ENCODE measurements around the gene DGCR6L.
"Not testable (repeated sequence)": the region's sequence is repeated elsewhere in the genome, so short reads cannot be mapped to it uniquely, and the experiment has no call there.

The DGCR6L gene

DNA sequence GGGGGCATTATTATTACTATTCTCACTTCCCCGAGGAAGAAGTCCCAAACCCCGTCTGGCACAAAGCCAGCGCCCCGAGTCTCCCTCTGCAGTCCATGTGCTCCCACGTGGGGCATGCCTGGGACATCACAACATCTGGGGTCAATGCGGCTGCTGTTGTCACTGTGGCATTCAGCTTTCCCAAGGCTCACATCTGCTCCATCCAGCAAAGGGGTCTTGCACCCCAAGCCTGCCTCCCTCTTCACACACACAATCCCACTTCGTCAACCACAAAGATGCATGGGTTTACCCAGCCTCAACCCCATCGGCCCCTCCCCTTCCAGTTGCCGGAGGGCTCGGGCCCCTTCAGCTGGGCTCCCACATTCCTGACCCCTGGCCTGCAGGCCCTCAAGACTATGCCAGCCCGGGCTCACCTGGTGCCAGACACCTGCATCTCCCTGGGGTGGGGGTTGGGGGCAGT lies 28.2 kb downstream of the DGCR6L start:
- DNase-seq (ENCODE audit: low spot score): no peak

- DNase-seq (ENCODE audit: low spot score): no peak
Measured at GRCh38 chr22:20291249-20291586, 28.6 kb downstream of the DGCR6L start.

GRCh38 chr22:20290578-20291248 lies 29.1 kb downstream of the DGCR6L start:
- DNase-seq (ENCODE audit: low spot score): no peak

DNA sequence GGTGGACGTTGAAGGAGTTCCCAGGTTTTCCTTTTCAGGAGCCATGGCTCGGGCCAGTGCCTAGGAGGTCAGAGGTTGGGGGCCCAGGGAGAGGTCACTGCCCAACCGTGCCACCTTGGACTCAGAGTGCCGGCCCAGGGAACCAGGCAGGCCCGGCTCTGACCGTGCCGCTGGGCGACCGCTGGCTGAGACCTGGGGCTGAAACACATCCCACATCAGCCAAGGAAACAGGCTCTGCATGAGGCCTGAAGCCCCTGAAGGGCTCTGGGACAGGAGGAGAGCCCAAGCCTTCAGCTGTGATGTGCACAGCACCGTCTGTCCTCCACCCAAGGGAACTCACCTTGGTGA lies 29.8 kb downstream of the DGCR6L start:
- DNase-seq (ENCODE audit: low spot score): no peak

GRCh38 chr22:20289182-20290044 lies 30.4 kb downstream of the DGCR6L start:
- not testable (repeated sequence) for DNase-seq (ENCODE audit: low spot score)

- not testable (repeated sequence) for DNase-seq (ENCODE audit: low spot score)
Measured at GRCh38 chr22:20286784-20287423, 33.0 kb downstream of the DGCR6L start.

DNA sequence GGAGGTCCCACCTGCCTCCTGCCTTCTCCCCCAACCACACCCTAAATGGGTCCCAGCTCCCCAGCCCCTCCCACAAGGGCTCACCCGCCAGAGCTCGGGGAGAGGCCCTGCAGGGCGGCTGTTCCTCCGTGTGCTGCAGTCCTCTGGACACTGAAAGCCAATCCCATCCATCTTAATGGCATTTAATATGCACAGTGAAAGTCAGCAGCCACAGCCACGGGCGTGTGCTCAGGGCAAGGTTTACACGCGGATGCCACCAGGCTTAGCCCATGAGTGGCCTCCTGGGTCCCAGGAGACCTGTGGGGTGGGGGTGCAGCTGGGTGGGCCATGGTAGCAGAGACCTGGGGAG lies 33.6 kb downstream of the DGCR6L start:
- DNase-seq (ENCODE audit: low spot score): not testable (repeated sequence)

GRCh38 chr22:20285473-20286311 lies 34.2 kb downstream of the DGCR6L start:
- peak; percentile 82 for DNase-seq (ENCODE audit: low spot score)

GRCh38 chr22:20284471-20285086 lies 35.3 kb downstream of the DGCR6L start:
- no peak for DNase-seq (ENCODE audit: low spot score)

- no peak for DNase-seq (ENCODE audit: low spot score)
Measured at GRCh38 chr22:20283674-20284066, 36.2 kb downstream of the DGCR6L start.

DNA sequence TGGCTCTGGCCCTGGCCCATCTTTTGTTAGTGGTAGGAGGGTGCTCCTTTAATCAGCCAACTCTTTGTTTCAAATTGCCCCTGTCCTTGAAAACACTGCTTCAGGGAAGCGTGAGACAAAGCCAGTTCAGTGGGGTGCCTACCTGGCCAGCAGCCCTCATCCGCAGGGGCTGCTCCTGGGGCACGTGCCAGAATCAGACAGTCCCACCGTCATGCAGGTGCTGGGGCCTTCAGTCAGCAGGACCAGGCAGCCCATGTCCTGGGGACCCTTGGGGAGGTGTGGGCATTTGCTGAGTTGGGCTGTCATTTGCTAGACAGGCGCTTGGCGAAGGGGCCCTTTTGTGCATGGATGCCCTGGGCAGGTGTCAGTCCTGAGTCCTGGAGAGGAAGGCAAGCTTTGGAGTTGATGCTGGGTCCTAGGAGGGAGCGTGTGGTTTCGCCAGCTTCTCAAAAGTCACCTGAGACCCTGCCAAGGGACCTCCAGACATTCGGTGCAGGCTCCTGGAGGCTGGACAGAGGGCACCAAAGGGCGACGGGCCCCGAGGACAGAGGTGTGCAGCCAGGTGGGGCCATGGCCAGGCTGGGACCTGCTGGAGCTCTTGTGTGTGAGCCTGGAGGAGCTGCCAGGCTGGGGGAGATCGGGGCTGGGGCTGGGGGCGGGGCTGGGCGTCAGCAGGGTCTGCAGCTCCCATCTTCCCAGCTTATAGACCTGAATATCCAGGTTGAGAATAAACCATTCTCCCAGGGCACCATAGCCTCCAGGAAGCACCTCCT lies 36.8 kb downstream of the DGCR6L start:
- DNase-seq (ENCODE audit: low spot score): no peak

DNA sequence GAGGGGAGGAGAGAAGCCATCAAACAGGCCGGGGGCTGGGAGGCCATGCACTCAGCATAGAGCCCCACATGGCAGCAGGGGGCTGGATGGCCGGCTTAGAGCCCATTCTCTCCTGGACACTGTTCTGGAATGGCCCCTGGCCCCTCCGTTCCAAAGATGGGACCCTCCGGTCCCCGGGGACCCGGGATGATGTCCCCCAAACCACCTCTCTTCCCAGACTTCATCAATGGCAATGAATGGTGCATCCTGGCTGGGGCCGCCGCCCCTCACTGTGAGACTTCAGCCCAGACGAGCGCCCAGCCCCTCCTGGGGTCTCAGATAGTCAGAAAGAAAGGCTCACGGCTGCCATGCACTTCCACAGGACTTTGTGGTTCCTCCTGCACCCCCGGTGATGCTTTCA lies 38.0 kb downstream of the DGCR6L start:
- DNase-seq (ENCODE audit: low spot score): no peak

DNA sequence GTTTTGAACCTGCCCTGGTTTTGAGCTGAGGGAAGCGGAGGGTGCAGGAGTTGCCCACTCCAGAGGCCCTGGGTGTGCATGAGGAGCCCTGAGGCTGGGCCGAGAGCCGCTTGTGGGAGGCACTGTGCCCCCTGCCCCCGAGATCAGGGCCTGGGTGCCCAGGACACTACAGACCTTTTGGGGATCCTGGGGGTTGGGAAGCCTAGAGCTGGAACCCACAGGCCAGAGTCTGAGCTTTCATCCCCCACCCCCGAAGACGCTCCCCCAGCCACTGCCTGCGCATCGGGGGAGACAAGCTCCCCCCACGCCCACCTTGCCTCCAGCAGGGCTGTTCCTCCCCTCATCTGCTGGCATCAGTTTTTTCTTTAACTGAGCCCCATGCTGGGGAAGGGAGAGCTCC lies 38.4 kb downstream of the DGCR6L start:
- not testable (repeated sequence) for DNase-seq (ENCODE audit: low spot score)

DNA sequence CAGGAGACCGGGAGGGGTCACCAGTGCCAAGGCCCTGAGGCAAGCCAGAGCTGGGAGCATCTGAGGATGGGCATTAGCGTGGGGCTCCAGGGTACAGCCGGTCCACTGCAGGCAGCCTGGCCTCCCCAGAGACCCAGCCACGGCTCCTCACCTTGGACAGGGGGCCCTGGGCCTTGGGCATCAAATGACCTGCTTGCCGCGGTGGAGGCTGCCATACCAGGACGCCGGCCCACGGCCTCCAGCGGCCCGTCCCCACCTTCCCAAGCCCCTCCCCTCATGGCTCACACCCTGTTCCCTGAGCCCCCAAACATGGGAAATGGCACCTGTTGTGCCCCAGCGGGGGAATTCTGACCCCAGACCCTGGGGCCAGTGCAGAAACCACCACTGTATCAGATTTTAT lies 39.0 kb downstream of the DGCR6L start:
- no peak for DNase-seq (ENCODE audit: low spot score)

DNA sequence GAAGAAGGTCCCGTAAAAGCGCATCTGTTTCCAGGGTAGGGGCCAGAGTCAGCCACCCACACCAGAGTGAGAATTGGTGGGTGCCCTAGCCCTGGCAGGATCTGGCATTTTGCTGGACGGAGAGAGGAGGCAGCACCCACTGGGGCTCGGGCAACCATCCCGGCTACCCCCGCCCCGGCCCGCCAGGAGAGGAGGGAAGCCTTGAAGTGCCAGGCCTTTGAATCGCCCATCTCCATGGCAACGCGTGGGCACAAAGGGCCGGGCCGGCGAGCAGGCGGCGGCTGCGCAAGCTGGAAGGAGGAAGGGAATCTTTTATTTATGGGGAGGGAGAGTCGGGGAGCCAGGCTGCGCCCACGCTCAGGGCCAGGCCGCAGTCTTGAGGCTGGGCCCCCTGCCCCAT lies 39.7 kb downstream of the DGCR6L start:
- DNase-seq (ENCODE audit: low spot score): not testable (repeated sequence)

- no peak for DNase-seq (ENCODE audit: low spot score)
Measured at GRCh38 chr22:20279662-20280134, 40.2 kb downstream of the DGCR6L start.

- not testable (repeated sequence) for DNase-seq (ENCODE audit: low spot score)
Measured at GRCh38 chr22:20278726-20279490, 41.0 kb downstream of the DGCR6L start.

- not testable (repeated sequence) for DNase-seq (ENCODE audit: low spot score)
Measured at GRCh38 chr22:20277936-20278635, 41.8 kb downstream of the DGCR6L start.

DNA sequence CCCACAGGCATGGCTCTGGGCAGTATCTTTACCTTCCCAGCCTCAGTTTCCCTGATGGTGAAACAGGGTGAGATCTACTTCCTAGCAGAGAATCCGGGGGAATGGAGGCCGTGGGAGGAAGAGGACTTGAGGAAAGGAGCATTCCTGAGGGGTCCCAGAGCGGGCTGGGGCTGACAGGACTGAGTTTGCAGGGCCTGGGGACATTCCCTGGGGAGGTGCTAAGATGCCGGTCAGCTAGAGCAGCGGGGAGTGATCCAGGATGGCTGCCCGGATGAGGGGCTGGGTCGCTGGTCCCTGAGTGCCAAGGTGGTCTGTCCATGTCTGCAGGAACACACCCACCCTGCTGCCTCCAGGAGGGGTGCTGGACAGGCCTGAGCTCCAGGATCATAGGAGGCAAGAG lies 43.4 kb downstream of the DGCR6L start:
- no peak for DNase-seq (ENCODE audit: low spot score)

Data from iPS-NIHi11 (cell line).